Common myeloid progenitor, CD34-positive (primary cell): ENCODE results near the gene TMEM51.
A peak's percentile ranks its signal among the peaks of the same experiment; 100 is the strongest.

ENCODE experiments used
- CTCF ChIA-PET: fragments of 350-600 bp; sonication (Branson Sonifier 250); formaldehyde crosslinking; loops from one replicate; lab custom pipeline; 2021; ENCODE audit warnings: antibody characterized with exemption; lab: Charles Lee
- POLR2A ChIA-PET: fragments of 350-600 bp; sonication (Branson Sonifier 250); formaldehyde crosslinking; loops from one replicate; lab custom pipeline; 2021; ENCODE audit warnings: antibody characterized with exemption; lab: Charles Lee
- DNase-seq, 3 donors: peaks; one replicate each; pipeline versions ENCODE4 v3.0.0 to v3.0.0-alpha.2; 2013
- H3K27ac ChIP-seq, 2 experiments: 1 replicate in 1 of 2; 2 replicates in 1 of 2; pipeline ENCODE4 v1.7.0; 2013; ENCODE audit warnings: inconsistent platforms in 2 of 2, low read length in 2 of 2, mild to moderate bottlenecking in 2 of 2, low read depth in 1 of 2, moderate library complexity in 1 of 2; ENCODE audit not compliant: severe bottlenecking in 2 of 2, insufficient read depth in 1 of 2, poor library complexity in 1 of 2
- H3K27me3 ChIP-seq, 5 experiments: replicated peaks in 2 of 5; 1 replicate in 3 of 5; 2 replicates in 2 of 5; pipeline versions ENCODE4 v1.6.1 to v1.7.0; 2013; ENCODE audit warnings: low read length in 4 of 5, mild to moderate bottlenecking in 2 of 5, moderate library complexity in 2 of 5, inconsistent platforms in 1 of 5; ENCODE audit not compliant: insufficient read depth in 5 of 5, control insufficient read depth in 4 of 5
- H3K36me3 ChIP-seq, 4 experiments: 1 replicate in 2 of 4; 2 replicates in 2 of 4; pipeline versions ENCODE4 v1.6.1 to v1.7.0; 2013; ENCODE audit warnings: low read length in 3 of 4, control low read depth in 1 of 4, mild to moderate bottlenecking in 1 of 4; ENCODE audit not compliant: control insufficient read depth in 4 of 4, insufficient read depth in 4 of 4
- H3K4me1 ChIP-seq, 4 experiments: 1 replicate in 3 of 4; 2 replicates in 1 of 4; pipeline versions ENCODE4 v1.6.1 to v1.7.1; 2013; ENCODE audit warnings: low read length in 3 of 4, mild to moderate bottlenecking in 3 of 4, control low read depth in 1 of 4, inconsistent platforms in 1 of 4, moderate library complexity in 1 of 4; ENCODE audit not compliant: control insufficient read depth in 4 of 4, insufficient read depth in 4 of 4; ENCODE audit errors: control extremely low read depth in 1 of 4
- H3K4me3 ChIP-seq, 7 experiments: 1 replicate in 4 of 7; 2 replicates in 3 of 7; pipeline versions ENCODE4 v1.5.1 to v1.7.0; 2013; ENCODE audit warnings: mild to moderate bottlenecking in 7 of 7, low read length in 6 of 7, moderate library complexity in 6 of 7, inconsistent platforms in 2 of 7, low read depth in 2 of 7, control low read depth in 1 of 7; ENCODE audit not compliant: insufficient read depth in 4 of 7, control insufficient read depth in 1 of 7; ENCODE audit errors: extremely low read depth in 1 of 7
- H3K9me3 ChIP-seq, 5 experiments: 1 replicate in 4 of 5; 2 replicates in 1 of 5; pipeline versions ENCODE4 v1.6.1 to v1.7.1; 2013; ENCODE audit warnings: low read length in 4 of 5, mild to moderate bottlenecking in 2 of 5, inconsistent platforms in 1 of 5, low read depth in 1 of 5, moderate library complexity in 1 of 5; ENCODE audit not compliant: control insufficient read depth in 4 of 5, insufficient read depth in 2 of 5; ENCODE audit errors: control extremely low read depth in 1 of 5
- WGBS: methylation state at CpG from one replicate; pipeline ENCODE4 v1.1.5; 2013; ENCODE audit not compliant: insufficient coverage; 5-methylcytosine and 5-hydroxymethylcytosine counted together

The TMEM51 gene

DNA sequence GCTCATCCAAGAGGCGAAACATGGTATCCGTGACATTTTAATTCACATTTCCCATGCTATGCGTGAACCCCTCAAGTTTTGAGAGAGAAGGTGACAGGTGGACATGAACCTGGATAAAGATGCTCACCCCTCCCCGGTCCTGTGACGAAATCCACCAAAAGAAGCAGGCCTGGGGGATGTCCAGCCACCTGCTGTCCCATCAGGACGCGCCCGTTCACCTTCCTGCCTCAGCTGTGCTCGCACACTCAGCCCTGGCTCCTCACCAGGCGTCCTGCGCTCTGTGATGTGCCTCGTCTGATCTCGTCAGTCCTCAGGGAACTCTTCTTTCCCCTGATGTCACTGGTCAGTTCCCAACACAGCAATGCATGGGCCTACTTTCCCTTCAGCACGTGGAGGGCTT, 103.8 kb downstream of the TMEM51 start:
- Histone ChIP-seq H3K36me3 (no peaks in the 10 kb centered on the region), H3K4me3 (no peak overlapping the region), H3K27ac (no peak overlapping the region), H3K9me3 (no peaks in the 10 kb centered on the region), H3K27me3 (no peaks in the 10 kb centered on the region), H3K4me1 (peaks cover 4 to 43% (median 13%) of the 10 kb centered on the region in 4 experiments)
- POLR2A ChIA-PET, result no interaction called here
- CTCF ChIA-PET, result interaction anchor here (2.3 kb wide), 1 partner anchor 14 kb away, joined by 7 read pairs; no protein-coding TSS in a partner anchor
- no peak for DNase-seq
- WGBS, result 91% methylated on average over 14 of the region's 14 CpGs

- Histone ChIP-seq H3K36me3 (no peaks in the 10 kb centered on the region), H3K27me3 (no peaks in the 10 kb centered on the region), H3K4me3 (no peak overlapping the region), H3K27ac (no peak overlapping the region), H3K9me3 (no peaks in the 10 kb centered on the region), H3K4me1 (peaks cover 4 to 34% (median 13%) of the 10 kb centered on the region in 4 experiments)
- CTCF ChIA-PET, result interaction anchor here (0.7 to 2.3 kb wide), 2 partner anchors 12 to 120 kb away, joined by 3 to 7 read pairs; no protein-coding TSS in a partner anchor
- 66% methylated on average over 6 of the region's 13 CpGs for WGBS
- POLR2A ChIA-PET, result no interaction called here
- peak in 2 of 3 donors; percentile 32 to 54 for DNase-seq
Measured at GRCh38 chr1:15258833-15259621, 105.5 kb downstream of the TMEM51 start.

DNA sequence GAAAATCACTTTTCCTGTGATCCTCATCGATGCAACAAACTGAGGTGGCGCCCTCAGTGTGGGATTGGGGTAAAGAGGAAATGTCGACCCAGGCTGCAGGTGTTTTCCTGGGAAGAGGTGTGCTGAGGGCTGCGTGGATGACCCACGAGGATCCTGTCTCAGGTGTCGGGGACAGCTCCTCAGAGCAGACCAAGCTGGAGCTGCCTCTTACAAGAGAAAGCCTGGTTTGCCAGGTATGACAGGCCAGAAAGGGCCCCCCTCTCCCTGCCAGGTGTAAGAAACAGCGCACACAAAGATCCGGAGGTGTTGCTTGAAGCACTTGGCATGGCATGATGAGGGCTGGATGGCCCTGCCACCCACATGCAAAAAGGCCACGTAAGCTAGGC, 106.1 kb downstream of the TMEM51 start:
- Histone ChIP-seq H3K9me3 (no peaks in the 10 kb centered on the region), H3K4me1 (peaks cover 4 to 34% (median 13%) of the 10 kb centered on the region in 4 experiments), H3K27ac (no peak overlapping the region), H3K27me3 (no peaks in the 10 kb centered on the region), H3K36me3 (no peaks in the 10 kb centered on the region), H3K4me3 (no peak overlapping the region)
- DNase-seq, result no peak
- WGBS, result 93% methylated on average over 6 of the region's 9 CpGs
- ChIA-PET CTCF (interaction anchor here (0.7 to 2.3 kb wide), 4 partner anchors 11 to 120 kb away, joined by 3 to 7 read pairs (median 4); no protein-coding TSS in a partner anchor), POLR2A (no interaction called here)

- whole genome bisulfite sequencing, result 96% methylated on average over 11 of the region's 12 CpGs
- peak in 2 of 3 donors; percentile 55 to 71 for DNase-seq
- H3K9me3 ChIP-seq, result peaks cover 0 to 7% (median 2%) of the 10 kb centered on the region in 5 experiments
- no peaks in the 10 kb centered on the region for H3K36me3 ChIP-seq
- peaks cover 4 to 34% (median 13%) of the 10 kb centered on the region in 4 experiments for H3K4me1 ChIP-seq
- ChIA-PET CTCF (interaction anchor here (1.0 to 2.2 kb wide), 7 partner anchors 10 to 132 kb away, joined by 3 to 9 read pairs (median 4); no protein-coding TSS in a partner anchor), POLR2A (no interaction called here)
- H3K27me3 ChIP-seq, result no peaks in the 10 kb centered on the region
- H3K4me3 ChIP-seq, result peak overlapping the region in 3 of 7 experiments; percentile 27 to 53 (median 40)
- H3K27ac ChIP-seq, result no peak overlapping the region
Measured at GRCh38 chr1:15260418-15261154, 107.0 kb downstream of the TMEM51 start.

- WGBS, result 4% methylated on average over 18 of the region's 20 CpGs
- POLR2A ChIA-PET, result interaction anchor here (0.5 kb wide), 1 partner anchor 28 kb away, joined by 3 read pairs; no protein-coding TSS in a partner anchor
- Histone ChIP-seq H3K36me3 (no peaks in the 10 kb centered on the region), H3K4me1 (peaks cover 4 to 34% (median 13%) of the 10 kb centered on the region in 4 experiments), H3K9me3 (peaks cover 0 to 7% (median 2%) of the 10 kb centered on the region in 5 experiments), H3K27ac (no peak overlapping the region), H3K4me3 (peak overlapping the region in 4 of 7 experiments; percentile 27 to 53 (median 43)), H3K27me3 (no peaks in the 10 kb centered on the region)
- CTCF ChIA-PET, result interaction anchor here (0.7 to 2.2 kb wide), 8 partner anchors 9 to 133 kb away, joined by 3 to 9 read pairs (median 4); no protein-coding TSS in a partner anchor
- DNase-seq, result peak; percentile 45 to 78 (median 70)
Measured at GRCh38 chr1:15261155-15262002, 107.8 kb downstream of the TMEM51 start.

DNA sequence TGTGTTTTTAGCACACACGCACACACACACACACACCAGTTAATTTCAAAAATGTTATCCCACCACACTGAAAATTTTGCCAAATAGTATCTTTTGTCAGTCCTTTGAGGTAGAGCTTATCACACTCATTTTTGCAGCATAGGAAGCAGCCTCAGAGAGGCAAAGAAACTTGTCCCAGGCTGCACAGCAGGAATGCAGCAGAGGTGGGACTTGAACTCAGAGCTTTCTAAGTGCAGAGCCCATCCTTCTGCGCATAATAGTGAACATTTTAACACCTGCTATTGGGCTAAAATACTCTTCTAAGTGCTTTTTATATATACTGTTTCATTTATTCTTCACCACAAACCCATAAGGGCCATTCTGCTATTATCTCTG, 108.4 kb downstream of the TMEM51 start:
- Histone ChIP-seq H3K4me3 (no peak overlapping the region), H3K27ac (no peak overlapping the region), H3K9me3 (peaks cover 0 to 7% (median 2%) of the 10 kb centered on the region in 5 experiments), H3K27me3 (no peaks in the 10 kb centered on the region), H3K4me1 (peaks cover 4 to 34% (median 13%) of the 10 kb centered on the region in 4 experiments), H3K36me3 (no peaks in the 10 kb centered on the region)
- peak in 2 of 3 donors; percentile 30 to 41 for DNase-seq
- ChIA-PET CTCF (interaction anchor here (0.7 to 2.2 kb wide), 8 partner anchors 10 to 134 kb away, joined by 3 to 9 read pairs (median 4); partner anchors contain the start of gene FHAD1), POLR2A (no interaction called here)
- 100% methylated on average over 2 of the region's 2 CpGs for WGBS
